GM18868 (cell line): ENCODE measurements around the gene PEMT.

ENCODE experiments used
- ATAC-seq: cut with Tn5 transposase; IDR thresholded peaks from one replicate; pipeline ENCODE4 v1.9.1; 2021; ENCODE audit warnings: mild to moderate bottlenecking, moderate library complexity; ENCODE audit not compliant: unreplicated experiment

PEMT gene

GRCh38 chr17:17538417-17539391 lies 52.8 kb downstream of the PEMT start:
- ATAC-seq = no peak

GRCh38 chr17:17537311-17538099 lies 54.0 kb downstream of the PEMT start:
- no peak for ATAC-seq

- ATAC-seq = no peak
Measured at GRCh38 chr17:17536702-17537101, 54.8 kb downstream of the PEMT start.

- ATAC-seq = no peak
Measured at GRCh38 chr17:17535957-17536356, 55.6 kb downstream of the PEMT start.

GRCh38 chr17:17533901-17534441 lies 57.5 kb downstream of the PEMT start:
- no peak for ATAC-seq

GRCh38 chr17:17532991-17533390 lies 58.5 kb downstream of the PEMT start:
- ATAC-seq = no peak

- ATAC-seq = no peak
Measured at GRCh38 chr17:17531156-17531555, 60.4 kb downstream of the PEMT start.

GRCh38 chr17:17528696-17529652 lies 62.5 kb downstream of the PEMT start:
- ATAC-seq = no peak

- ATAC-seq = no peak
Measured at GRCh38 chr17:17527956-17528500, 63.5 kb downstream of the PEMT start.

GRCh38 chr17:17527534-17527933 lies 64.0 kb downstream of the PEMT start:
- no peak for ATAC-seq

GRCh38 chr17:17526369-17526768 lies 65.1 kb downstream of the PEMT start:
- no peak for ATAC-seq

GRCh38 chr17:17525956-17526355 lies 65.6 kb downstream of the PEMT start:
- ATAC-seq = no peak

GRCh38 chr17:17525311-17525710 lies 66.2 kb downstream of the PEMT start:
- no peak for ATAC-seq

GRCh38 chr17:17523731-17524490 lies 67.6 kb downstream of the PEMT start:
- no peak for ATAC-seq

- no peak for ATAC-seq
Measured at GRCh38 chr17:17523001-17523730, 68.3 kb downstream of the PEMT start.

GRCh38 chr17:17520599-17521232 lies 70.8 kb downstream of the PEMT start:
- ATAC-seq = no peak

- no peak for ATAC-seq
Measured at GRCh38 chr17:17519886-17520285, 71.6 kb downstream of the PEMT start.

GRCh38 chr17:17518951-17519350 lies 72.6 kb downstream of the PEMT start:
- ATAC-seq = no peak
